Putamen (tissue), 1 donor: ENCODE data around the gene ARHGAP8.
"Not testable (repeated sequence)": the region's sequence is repeated elsewhere in the genome, so short reads cannot be mapped to it uniquely, and the experiment has no call there.

Experiments used
- DNase-seq: peaks from one replicate; pipeline ENCODE4 v3.0.0-alpha.2; 2016; ENCODE audit warnings: low spot score

Gene ARHGAP8

GRCh38 chr22:44773082-44773481 lies 20.7 kb downstream of the ARHGAP8 start:
- no peak for DNase-seq

GRCh38 chr22:44775862-44776261 lies 23.5 kb downstream of the ARHGAP8 start:
- no peak for DNase-seq

GRCh38 chr22:44776605-44777363 lies 24.4 kb downstream of the ARHGAP8 start:
- no peak for DNase-seq

- no peak for DNase-seq
Observed at GRCh38 chr22:44777364-44777755, 25.0 kb downstream of the ARHGAP8 start.

- no peak for DNase-seq
Observed at GRCh38 chr22:44780876-44781449, 28.6 kb downstream of the ARHGAP8 start.

- no peak for DNase-seq
Observed at GRCh38 chr22:44782363-44782963, 30.1 kb downstream of the ARHGAP8 start.

GRCh38 chr22:44783091-44783490 lies 30.7 kb downstream of the ARHGAP8 start:
- DNase-seq, result no peak

- no peak for DNase-seq
Observed at GRCh38 chr22:44783581-44783980, 31.2 kb downstream of the ARHGAP8 start.

- no peak for DNase-seq
Observed at GRCh38 chr22:44786136-44786535, 33.8 kb downstream of the ARHGAP8 start.

GRCh38 chr22:44786610-44787009 lies 34.2 kb downstream of the ARHGAP8 start:
- no peak for DNase-seq

- DNase-seq, result no peak
Observed at GRCh38 chr22:44787832-44788231, 35.5 kb downstream of the ARHGAP8 start.

GRCh38 chr22:44793106-44793505 lies 40.7 kb downstream of the ARHGAP8 start:
- no peak for DNase-seq

- no peak for DNase-seq
Observed at GRCh38 chr22:44793506-44794172, 41.3 kb downstream of the ARHGAP8 start.

- DNase-seq, result no peak
Observed at GRCh38 chr22:44795701-44796630, 43.6 kb downstream of the ARHGAP8 start.

GRCh38 chr22:44797181-44797725 lies 44.9 kb downstream of the ARHGAP8 start:
- DNase-seq, result peak; percentile 16

GRCh38 chr22:44799077-44799945 lies 46.9 kb downstream of the ARHGAP8 start:
- no peak for DNase-seq

GRCh38 chr22:44799946-44800634 lies 47.7 kb downstream of the ARHGAP8 start:
- not testable (repeated sequence) for DNase-seq

GRCh38 chr22:44801476-44801875 lies 49.1 kb downstream of the ARHGAP8 start:
- no peak for DNase-seq

GRCh38 chr22:44802071-44802700 lies 49.8 kb downstream of the ARHGAP8 start:
- DNase-seq, result no peak
